NCI-H226 (cell line): ENCODE results near the gene SPOUT1.
"Not testable (repeated sequence)": the region's sequence is repeated elsewhere in the genome, so short reads cannot be mapped to it uniquely, and the experiment has no call there.

Experiments
- DNase-seq: peaks from one replicate; pipeline ENCODE4 v3.0.0-alpha.2; 2015

Gene SPOUT1

GRCh38 chr9:128809831-128810230, 19.8 kb downstream of the SPOUT1 start:
- DNase-seq, result no peak

GRCh38 chr9:128809036-128809599, 20.5 kb downstream of the SPOUT1 start:
- DNase-seq, result no peak

GRCh38 chr9:128808543-128808942, 21.1 kb downstream of the SPOUT1 start:
- DNase-seq, result no peak

DNA sequence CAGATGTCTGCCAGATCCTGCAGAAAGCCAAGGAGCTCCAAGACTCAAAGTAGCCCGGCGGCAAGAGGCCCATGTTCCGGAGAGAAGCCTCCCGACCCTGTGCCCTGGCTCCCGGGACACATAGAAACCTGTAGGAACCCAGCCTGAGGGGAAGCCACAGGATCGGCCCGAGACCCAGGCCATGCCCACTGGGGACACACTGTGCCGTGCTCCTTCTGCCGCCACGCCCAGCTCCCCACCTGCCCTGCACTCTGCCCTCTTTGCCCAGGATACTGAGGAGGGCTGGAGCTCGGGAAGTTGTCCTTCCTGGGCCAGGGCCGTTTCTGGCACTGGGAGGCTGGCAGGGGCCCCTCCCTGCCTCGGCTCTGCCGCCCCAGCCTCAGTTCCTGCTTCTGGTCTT, 21.8 kb downstream of the SPOUT1 start:
- DNase-seq, result no peak

GRCh38 chr9:128805661-128806060, 23.9 kb downstream of the SPOUT1 start:
- no peak for DNase-seq

DNA sequence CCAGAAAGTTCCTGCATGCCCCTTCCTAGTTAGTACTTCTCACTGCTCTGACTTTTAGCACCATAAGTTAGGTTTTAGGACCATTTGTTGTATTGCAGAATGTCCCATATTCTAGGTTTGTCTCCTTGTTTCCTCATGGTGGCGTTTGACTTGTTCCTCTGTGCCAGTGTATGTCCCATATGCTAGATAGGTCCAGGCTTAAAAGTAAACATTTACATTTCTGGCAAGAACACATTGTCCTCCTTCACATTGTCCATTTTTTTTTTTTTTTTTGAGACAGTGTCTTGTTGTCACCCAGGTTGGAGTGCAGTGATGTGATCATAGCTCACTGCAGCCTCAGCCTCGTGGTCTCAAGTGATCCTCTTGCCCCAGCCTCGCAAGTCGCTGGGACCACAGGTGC, 27.1 kb downstream of the SPOUT1 start:
- no peak for DNase-seq

DNA sequence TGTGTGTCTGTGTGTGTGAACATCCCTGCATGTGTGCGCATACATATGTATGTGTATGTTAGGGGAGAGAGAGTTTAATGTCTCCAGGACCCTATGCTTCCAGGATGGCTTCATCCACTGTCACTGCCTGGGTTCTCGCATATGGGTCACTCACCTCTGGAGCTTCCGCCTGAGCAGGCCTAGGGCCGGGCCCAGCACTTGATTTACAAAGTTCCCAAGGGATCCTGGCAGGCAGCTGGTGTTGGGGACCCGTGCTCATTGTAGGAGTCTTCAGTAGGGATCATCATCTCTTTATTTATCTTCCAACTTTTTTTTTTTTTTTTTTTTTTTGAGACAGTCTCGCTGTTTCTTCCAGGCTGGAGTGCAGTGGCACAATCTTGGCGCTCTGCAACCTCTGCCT, 29.5 kb downstream of the SPOUT1 start:
- DNase-seq, result no peak

- DNase-seq, result no peak
Observed at GRCh38 chr9:128798896-128799295, 30.7 kb downstream of the SPOUT1 start.

DNA sequence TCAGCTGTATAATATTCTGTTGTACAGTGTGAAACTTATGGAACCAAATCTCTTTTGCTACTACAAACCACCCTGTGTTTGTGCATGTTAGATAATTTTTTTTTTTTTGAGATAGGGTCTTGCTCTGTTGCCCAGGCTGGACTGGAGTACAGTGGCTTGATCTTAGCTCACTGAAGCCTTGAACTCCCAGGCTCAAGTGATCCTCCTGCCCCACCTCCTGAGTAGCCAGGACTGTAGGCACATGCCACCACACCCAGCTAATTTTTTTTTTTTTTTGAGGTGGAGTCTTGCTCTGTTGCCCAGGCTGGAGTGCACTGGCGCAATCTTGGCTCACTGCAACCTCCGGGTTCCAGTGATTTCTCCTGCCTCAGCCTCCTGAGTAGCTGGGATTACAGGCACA, 34.6 kb downstream of the SPOUT1 start:
- DNase-seq, result not testable (repeated sequence)

DNA sequence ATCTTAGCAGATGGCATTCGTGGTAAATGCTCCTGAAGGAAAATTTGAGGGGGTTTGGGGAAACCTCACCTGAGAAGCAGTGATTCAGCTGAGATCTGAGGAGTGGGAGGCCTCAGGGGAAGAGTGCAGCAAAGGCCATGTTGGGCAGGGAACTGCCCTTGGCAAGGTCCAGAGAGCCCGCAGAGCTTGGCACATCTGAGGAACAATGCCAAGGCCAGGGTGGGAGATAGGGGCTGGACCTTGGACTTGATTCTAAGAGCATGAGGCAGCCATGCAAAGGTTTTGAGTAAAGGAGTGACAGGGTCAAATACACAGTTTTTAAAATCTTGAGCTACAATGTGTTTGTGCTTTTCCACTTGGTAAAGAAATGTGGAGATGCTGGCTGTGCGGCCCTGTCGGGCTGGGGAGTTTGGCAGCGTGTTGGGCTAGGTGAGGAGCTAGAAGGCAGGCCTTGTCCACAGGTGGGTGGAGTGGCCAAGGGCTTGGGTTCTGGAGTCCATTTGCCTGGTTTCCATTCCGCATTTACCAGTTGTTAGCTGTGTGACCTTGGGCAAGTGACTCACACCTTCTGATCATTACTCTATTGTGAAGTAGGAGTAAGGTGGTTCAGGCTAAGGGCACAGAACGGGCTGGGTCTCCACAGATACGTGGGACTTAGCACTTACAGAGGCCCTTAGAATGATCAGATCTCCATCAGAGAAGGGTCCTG, 36.5 kb downstream of the SPOUT1 start:
- no peak for DNase-seq

GRCh38 chr9:128792134-128792533, 37.5 kb downstream of the SPOUT1 start:
- DNase-seq, result no peak

- DNase-seq, result no peak
Observed at GRCh38 chr9:128790536-128790935, 39.1 kb downstream of the SPOUT1 start.

DNA sequence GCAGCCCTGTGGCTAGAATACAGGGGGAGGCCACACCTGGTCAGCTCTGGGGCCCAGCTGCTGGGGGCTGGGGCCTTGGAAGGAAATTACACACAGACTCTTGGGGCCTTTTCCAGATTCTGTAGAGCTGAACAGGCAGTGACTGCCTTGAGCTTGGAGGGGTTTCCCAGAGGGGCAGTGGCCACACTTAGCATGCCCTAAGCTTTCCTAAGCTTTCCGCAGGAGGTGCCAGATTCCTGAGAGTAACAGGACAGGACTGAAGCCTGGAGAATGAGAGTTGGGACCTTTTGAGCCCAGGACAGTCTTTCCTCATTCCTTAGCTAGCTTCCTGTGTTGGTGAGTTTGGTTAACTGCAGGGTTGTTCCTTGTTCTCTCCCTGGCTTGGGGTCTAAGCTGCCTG, 41.1 kb downstream of the SPOUT1 start:
- DNase-seq, result no peak

GRCh38 chr9:128787659-128788058, 41.9 kb downstream of the SPOUT1 start:
- no peak for DNase-seq

DNA sequence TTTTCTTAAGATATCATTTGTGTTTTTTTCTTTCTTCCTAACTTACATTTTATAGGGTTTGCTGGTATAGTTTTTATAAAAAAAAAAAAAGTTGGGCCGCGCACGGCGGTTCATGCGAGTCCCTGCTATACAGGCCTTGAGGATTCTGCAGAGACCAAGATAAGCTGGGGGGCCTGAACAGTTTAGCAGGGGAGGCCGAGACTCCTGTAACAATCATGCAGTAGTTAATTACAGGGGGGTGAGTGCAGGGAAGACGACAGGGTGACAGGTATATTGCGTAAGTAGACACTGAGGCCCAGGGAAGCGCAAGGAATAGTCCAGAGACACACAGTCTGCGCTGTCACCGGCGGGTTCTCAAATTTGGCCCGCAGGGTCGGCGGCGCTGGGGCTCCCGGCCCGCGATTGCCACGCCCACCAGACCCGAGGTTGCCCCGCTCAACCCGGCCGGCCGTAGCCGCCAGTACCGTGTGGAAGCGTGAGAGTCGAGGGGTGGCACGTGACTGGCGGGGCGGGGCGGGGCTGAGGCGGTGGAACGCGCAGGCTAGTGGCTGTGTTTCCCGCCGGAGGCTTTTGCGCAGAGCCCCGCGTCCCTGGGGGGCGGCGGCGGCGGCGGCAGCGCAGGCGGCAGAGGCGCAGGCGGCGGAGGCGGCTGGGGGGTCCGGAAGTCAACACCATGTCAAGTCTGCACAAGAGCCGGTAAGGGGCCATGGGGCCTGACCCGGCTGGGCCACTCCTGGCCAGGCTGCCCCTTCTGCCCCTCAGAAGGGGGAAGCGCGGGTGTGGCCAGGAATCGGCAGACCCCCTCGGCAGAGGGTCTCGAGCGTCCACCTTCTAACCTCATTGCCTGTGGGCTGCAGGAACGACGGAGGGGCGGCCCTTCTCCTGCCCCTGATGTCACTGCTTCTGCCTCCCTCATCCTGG, 42.7 kb downstream of the SPOUT1 start, which contains the start of gene TBC1D13:
TSS of gene TBC1D13 (plus strand) at position 573 of the 921 bp plus-strand sequence. CDS start at position 674, 101 bp downstream.
- peak; percentile 71 for DNase-seq

DNA sequence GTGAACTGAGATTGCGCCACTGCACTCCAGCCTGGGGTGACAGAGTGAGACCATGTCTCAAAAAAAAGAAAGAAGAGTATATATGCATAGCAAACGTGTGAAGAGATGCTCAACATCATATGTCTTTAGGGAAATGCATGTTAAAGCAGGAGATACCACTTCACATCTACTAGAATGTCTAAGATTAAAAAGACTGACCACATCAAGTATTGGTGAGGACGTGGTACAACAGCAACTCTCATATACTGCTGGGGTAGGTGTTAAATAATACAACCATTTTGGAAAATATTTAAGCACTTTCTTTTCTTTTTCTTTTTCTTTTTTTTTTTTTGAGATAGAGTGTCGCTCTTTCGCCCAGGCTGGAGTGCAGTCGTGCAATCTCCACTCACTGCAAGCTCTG, 44.2 kb downstream of the SPOUT1 start:
- DNase-seq, result no peak

DNA sequence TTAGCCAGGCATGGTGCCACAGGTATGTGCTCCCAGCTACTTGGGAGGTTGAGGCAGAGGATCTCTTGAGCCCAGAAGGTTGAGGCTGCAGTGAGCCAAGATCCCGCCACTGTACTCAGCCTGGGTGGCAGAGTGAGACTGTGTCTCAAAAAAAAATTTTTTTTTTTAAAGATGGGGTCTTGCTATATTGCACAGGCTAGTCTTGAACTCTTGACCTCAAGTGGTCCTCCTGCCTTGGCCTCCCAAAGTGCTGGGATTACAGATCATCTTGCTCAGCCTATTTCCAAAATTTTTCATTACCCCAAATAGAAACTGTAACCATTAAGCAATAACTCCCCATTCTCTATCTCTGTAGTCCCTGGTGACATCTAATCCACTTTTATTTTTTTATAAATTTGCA, 46.9 kb downstream of the SPOUT1 start:
- DNase-seq, result no peak

GRCh38 chr9:128781187-128782070, 48.2 kb downstream of the SPOUT1 start:
- DNase-seq, result no peak

DNA sequence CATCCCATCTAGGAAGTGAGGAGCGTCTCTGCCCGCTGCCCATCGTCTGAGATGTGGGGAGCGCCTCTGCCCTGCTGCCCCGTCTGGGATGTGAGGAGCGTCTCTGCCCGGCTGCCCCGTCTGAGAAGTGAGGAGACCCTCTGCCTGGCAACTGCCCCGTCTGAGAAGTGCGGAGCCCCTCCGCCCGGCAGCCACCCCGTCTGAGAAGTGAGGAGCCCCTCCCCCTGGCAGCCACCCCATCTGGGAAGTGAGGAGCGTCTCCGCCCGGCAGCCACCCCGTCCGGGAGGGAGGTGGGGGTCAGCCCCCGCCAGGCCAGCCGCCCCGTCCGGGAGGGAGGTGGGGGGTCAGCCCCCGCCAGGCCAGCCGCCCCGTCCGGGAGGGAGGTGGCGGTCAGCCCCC, 49.5 kb downstream of the SPOUT1 start:
- DNase-seq, result not testable (repeated sequence)

GRCh38 chr9:128774804-128775203, 54.8 kb downstream of the SPOUT1 start:
- no peak for DNase-seq

- DNase-seq, result no peak
Observed at GRCh38 chr9:128773049-128773448, 56.5 kb downstream of the SPOUT1 start.

GRCh38 chr9:128771745-128772519, 57.7 kb downstream of the SPOUT1 start, which contains the start of gene ZER1:
ZER1 (minus strand) TSS chr9:128771927; CDS start chr9:128755565, 16,362 bp downstream.
- peak; percentile 79 for DNase-seq
